HepG2 (cell line): ENCODE measurements around the gene HMG20B.

ENCODE experiments used
- AKAP8 ChIP-seq: sonication (generic); formaldehyde crosslinking; IDR thresholded peaks from 2 replicates; pipeline ENCODE4 v1.5.1; 2020; ENCODE audit warnings: mild to moderate bottlenecking, missing genetic modification reagents
- ZNF138 ChIP-seq: sonication (generic); formaldehyde crosslinking; IDR thresholded peaks from 2 replicates; pipeline ENCODE4 v1.5.0; 2020; ENCODE audit warnings: mild to moderate bottlenecking, low read depth, missing genetic modification reagents
- TF ChIP-seq, protein P1 (sequence below), 2 experiments: sonication (generic) in 1 of 2; formaldehyde crosslinking in 1 of 2; IDR thresholded peaks; 2 replicates each; pipeline versions ENCODE4 v1.4.0 to v1.6.1; 2018 to 2020; ENCODE audit warnings: missing genetic modification reagents in 2 of 2, borderline replicate concordance in 1 of 2, low read depth in 1 of 2, mild to moderate bottlenecking in 1 of 2, missing biosample characterization in 1 of 2

DNA sequence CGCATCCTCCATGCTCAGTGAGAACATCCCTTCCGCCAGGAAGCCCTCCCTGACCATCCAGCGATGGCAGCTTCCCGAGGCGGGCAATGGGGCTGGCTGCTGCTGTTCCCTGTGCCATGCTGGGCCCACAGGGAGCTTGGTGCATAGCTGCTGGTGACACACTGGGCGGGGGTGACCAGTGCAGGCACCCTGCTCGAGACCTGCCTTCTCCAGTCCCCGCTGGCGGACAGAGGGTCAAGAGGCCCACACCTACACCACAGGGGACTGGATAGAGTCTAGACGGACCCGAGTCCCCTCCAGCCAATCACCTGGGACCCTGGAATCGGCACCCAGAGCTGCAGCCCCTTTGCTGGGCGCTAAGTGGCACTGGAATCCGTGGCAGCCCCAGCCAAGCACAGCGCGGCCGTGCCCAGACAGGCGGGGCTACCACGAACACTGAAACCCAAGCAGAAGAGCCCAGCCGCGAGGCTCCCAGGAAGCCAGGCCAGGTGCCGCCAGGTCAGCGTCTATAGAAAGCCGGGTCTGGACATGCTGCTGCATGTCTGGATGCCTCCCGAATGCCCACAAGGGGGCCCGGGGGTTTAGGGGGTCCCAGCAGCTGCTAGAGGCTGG, 42.9 kb downstream of the HMG20B start:
- TF ChIP-seq, protein P1, sequence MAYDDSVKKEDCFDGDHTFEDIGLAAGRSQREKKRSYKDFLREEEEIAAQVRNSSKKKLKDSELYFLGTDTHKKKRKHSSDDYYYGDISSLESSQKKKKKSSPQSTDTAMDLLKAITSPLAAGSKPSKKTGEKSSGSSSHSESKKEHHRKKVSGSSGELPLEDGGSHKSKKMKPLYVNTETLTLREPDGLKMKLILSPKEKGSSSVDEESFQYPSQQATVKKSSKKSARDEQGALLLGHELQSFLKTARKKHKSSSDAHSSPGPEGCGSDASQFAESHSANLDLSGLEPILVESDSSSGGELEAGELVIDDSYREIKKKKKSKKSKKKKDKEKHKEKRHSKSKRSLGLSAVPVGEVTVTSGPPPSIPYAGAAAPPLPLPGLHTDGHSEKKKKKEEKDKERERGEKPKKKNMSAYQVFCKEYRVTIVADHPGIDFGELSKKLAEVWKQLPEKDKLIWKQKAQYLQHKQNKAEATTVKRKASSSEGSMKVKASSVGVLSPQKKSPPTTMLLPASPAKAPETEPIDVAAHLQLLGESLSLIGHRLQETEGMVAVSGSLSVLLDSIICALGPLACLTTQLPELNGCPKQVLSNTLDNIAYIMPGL (CRISPR knock-in tag; IDR thresholded peaks at IDR 0.05; ENCODE audit: borderline replicate concordance in 1 of 2, low read depth in 1 of 2), result no peak
- no peak for TF ChIP-seq ZNF138 (CRISPR knock-in tag)
- TF ChIP-seq AKAP8, result no peak
